Astrocyte of the spinal cord (primary cell): Measurements from ENCODE around the gene TRIM47.
A peak's percentile ranks its signal among the peaks of the same experiment; 100 is the strongest.

Experiments
- DNase-seq: peaks from one replicate; pipeline ENCODE4 v3.0.0; 2011; ENCODE audit warnings: low read depth, low spot score
- H3K4me3 ChIP-seq: 2 replicates; pipeline ENCODE4 v1.5.1; 2011; ENCODE audit warnings: low read depth, mild to moderate bottlenecking, low read length, moderate library complexity
- in situ Hi-C: cut with HindIII; loops from 2 replicates; pipeline ENCODE4 v1.10.0; 2017; ENCODE audit warnings: low sequenced_read_pairs
- TF ChIP-seq, protein P1 (sequence below): IDR thresholded peaks from 2 replicates; pipeline ENCODE4 v1.5.1; 2012; ENCODE audit warnings: low read depth, mild to moderate bottlenecking, low read length, inconsistent platforms

Gene TRIM47

DNA sequence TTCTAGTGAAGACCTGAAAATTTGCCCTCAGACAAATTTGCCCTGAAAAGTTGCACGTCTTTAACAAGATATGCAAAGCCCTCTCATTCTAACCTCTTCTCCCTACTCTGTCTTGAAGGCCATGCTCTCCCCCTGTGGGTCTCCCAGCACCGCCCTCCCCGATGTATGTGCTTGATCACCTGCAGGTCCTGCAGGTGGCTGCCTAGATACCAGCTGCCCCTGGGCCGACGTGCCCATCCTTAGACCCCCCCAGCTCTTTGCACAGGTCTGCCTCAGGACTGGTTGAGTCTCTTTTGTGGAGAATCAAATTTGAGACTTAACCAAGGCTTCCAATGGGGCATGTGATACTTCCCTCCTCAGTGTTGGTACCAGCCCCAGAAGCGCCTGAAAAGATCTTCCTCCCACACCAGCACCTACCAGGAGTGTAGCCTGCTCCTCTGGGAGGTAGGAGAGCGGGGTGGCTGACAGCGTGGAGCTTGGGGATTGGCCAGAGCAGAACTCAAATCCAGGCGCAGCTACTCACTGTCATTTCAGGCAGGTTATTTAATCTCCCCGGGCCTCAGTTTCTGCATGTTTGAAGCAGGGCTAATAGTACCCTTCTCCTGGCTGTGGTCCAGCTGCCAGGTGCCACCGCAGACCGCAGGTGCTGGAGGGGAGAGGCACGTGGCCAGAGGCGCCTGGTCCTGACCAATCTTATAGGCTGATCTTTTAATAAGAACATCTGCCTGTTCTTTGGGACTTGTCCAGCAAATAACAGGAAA is 30.9 kb upstream of the TRIM47 start:
- DNase-seq: no peak
- H3K4me3 ChIP-seq: no peak overlapping the region
- TF ChIP-seq, protein P1, sequence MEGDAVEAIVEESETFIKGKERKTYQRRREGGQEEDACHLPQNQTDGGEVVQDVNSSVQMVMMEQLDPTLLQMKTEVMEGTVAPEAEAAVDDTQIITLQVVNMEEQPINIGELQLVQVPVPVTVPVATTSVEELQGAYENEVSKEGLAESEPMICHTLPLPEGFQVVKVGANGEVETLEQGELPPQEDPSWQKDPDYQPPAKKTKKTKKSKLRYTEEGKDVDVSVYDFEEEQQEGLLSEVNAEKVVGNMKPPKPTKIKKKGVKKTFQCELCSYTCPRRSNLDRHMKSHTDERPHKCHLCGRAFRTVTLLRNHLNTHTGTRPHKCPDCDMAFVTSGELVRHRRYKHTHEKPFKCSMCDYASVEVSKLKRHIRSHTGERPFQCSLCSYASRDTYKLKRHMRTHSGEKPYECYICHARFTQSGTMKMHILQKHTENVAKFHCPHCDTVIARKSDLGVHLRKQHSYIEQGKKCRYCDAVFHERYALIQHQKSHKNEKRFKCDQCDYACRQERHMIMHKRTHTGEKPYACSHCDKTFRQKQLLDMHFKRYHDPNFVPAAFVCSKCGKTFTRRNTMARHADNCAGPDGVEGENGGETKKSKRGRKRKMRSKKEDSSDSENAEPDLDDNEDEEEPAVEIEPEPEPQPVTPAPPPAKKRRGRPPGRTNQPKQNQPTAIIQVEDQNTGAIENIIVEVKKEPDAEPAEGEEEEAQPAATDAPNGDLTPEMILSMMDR: no peak
- in situ Hi-C loops: no loop called here

DNA sequence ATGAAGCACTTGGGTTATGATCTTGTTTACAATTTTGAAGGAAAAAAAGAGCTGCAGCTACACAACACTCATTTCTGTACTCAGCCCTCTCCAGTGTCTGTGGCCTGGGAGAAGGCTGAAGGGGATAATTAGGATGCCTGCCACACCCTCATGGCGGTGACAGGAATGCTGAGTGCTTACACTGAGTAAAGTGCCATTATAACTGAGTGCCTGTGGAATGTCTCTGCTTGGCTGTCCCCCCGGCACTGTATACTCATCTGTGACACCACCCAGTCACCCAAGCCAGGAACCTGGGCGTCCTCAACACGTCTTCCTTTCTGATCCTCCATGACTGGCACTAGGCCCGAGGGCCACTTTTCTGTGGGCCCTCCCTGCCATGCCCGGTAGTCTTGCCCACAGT is 29.8 kb upstream of the TRIM47 start:
- no peak for DNase-seq
- TF ChIP-seq, protein P1: no peak
- H3K4me3 ChIP-seq: no peak overlapping the region
- in situ Hi-C loops: no loop called here

DNA sequence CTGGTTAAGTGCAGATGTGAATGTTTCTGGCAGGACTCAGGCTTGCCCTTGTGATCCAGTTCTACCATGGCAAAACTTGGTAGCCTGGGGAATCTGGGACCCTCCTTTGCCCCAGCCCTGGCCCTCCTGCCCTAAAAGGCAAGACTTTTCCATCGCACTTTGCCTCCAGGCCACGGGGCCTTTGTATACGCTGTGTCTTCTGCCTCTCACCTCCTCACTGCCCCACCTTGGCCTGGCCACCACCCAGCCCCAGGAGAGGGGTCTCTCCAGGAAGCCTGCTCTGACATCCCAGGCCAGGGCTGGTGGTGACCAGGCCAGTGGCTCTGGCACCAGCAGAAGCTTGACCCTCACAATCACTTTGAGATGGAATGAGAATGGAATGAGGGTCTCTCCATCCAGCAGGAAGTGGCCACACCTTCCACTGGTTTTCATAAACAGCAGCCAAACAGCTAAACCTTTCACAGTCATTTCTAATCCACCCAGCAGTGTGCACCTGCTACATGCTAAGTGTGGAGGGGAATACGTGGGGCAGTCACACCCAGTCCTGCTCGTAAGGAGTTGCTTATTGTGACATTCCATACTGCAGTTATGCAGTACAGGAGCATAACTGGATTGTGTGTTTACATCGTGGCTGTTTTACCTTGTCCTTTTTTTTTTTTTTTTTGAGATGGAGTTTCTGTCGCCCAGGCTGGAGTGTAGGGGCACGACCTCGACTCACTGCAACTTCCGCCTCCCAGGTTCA is 27.9 kb upstream of the TRIM47 start:
- TF ChIP-seq, protein P1: no peak
- no peak overlapping the region for H3K4me3 ChIP-seq
- in situ Hi-C loops: no loop called here
- DNase-seq: no peak

DNA sequence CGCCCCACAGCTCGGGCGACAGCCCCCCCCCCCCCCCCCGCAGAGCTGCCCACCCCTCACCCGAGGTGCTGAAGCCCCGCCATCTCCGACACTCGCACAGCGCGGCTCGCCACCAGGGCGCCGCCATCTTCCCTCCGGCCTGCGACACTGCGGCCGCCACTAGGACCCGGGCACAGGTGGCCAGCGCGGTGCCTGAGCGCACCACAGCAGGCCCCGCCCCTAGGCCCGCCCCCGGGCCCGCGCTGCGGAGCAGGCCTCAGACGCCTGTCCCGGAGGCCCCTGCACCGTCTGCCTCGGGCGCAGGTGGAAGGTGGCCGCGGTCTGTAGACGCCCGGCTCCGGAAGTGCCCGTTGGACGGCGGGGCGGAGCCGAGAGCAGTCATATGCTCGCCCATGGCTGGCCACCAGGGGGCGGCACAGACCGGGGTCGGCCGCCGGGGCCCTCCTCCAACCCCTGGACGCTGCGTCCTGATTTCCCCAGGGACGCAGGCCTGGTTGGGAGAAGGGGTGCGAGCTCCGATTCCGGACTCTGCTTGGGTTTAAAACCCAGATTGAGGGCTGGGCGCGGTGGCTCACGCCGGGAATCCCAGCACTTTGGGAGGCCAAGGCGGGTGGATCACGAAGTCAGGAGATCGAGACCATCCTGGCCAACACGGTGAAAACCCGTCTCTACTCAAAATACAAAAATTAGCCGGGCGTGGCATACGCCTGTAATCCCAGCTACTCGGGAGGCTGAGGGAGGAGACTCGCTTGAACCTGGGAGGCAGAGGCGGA is 26.6 kb upstream of the TRIM47 start, which contains the start of gene MRPL38:
MRPL38 (minus strand) TSS at position 136 of the 773 bp plus-strand sequence; CDS start at position 127, 9 bp downstream.
- peak within 1 kb of the TSS; percentile 82 for H3K4me3 ChIP-seq
- TF ChIP-seq, protein P1: peak; percentile 85
- in situ Hi-C loops: no loop called here
- DNase-seq: peak; percentile 96

DNA sequence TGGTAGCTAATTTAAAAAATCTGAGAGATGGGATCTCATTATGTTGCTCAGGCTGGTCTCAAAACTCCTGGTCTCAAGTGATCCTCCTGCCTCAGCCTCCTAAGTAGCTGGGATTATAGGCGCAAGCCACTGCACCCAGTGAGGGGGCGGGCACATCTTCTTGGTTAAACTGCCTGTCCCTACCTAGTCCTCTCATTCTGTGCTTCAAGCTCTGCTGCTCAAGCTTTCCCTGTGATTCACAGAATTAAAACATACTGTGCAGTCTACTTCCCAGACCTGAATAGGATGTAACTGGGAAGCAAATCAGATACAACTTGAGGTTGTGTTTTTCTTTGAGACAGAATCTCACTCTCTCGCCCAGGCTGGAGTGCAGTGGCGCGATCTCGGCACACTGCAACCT is 24.0 kb upstream of the TRIM47 start:
- H3K4me3 ChIP-seq: no peak overlapping the region
- in situ Hi-C loops: no loop called here
- DNase-seq: no peak
- TF ChIP-seq, protein P1: no peak

DNA sequence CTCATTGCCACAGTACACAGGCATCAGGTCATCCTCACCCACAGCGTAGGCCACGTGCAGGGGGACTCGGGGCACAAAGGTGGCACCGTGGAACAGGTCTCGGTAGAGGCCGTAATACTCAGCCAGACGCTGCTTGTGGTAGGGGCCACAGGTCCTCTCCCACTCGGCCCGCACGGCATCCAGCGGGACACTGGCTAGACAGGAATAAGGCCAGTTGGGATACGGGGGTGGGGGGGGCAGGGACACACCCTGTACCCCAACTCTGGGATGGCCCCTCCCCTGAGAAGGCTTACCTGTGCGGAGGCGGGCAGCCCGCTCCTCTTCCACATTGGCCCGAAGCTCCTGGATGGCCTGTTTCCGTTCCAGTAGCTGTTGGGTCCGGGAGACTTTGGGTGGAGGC is 23.3 kb upstream of the TRIM47 start:
- H3K4me3 ChIP-seq: no peak overlapping the region
- in situ Hi-C loops: no loop called here
- TF ChIP-seq, protein P1: no peak
- no peak for DNase-seq
